Measurements from ENCODE around the gene OARD1. TPM values are rescaled to one million over a fixed set of nuclear protein-coding genes. Genes with fewer than 3 reads are reported as not detected.
"Not testable (repeated sequence)": the region's sequence is repeated elsewhere in the genome, so short reads cannot be mapped to it uniquely, and the experiment has no call there.

Gene OARD1, protein sequence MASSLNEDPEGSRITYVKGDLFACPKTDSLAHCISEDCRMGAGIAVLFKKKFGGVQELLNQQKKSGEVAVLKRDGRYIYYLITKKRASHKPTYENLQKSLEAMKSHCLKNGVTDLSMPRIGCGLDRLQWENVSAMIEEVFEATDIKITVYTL
- polyA plus RNA-seq (2013, experiment 1 of 2) = 55.2 TPM
- polyA plus RNA-seq (2013, experiment 2 of 2) = 58.3 TPM

GRCh38 chr6:41071923-41072835 is at the start of gene OARD1:
Gene OARD1 (minus strand): TSS chr6:41072356. CDS start chr6:41071634, 722 bp downstream.
- Histone ChIP-seq H3K27me3 (ENCODE audit: control insufficient read depth in 3 of 3, insufficient read depth in 3 of 3, low read depth in 1 of 3, low read length in 3 of 3) (no peaks in the 10 kb centered on the region), H2BK12ac (ENCODE audit: low read length) (peak within 1 kb of the TSS; percentile 49), H3K9me3 (replicated peaks in 1 of 2; ENCODE audit: control insufficient read depth in 2 of 2, insufficient read depth in 1 of 2, low read depth in 1 of 2, low read length in 2 of 2) (no peaks in the 10 kb centered on the region), H2AFZ (ENCODE audit: low read length) (peak within 1 kb of the TSS; percentile 89), H4K91ac (ENCODE audit: low read depth, low read length, poor library complexity) (no peak within 1 kb of the TSS), H3K14ac (ENCODE audit: low read length) (peak within 1 kb of the TSS; percentile 79), H3K79me1 (ENCODE audit: low read depth, low read length) (peaks cover 3% of the 10 kb centered on the region), H3K9ac (ENCODE audit: low read depth, low read length, poor library complexity) (peak within 1 kb of the TSS; percentile 94), H3K36me3 (replicated peaks in 1 of 2; ENCODE audit: control insufficient read depth in 2 of 2, insufficient read depth in 2 of 2, low read length in 2 of 2) (peaks cover 2 to 36% of the 10 kb centered on the region in 2 donors), H2BK120ac (ENCODE audit: low read depth, low read length) (no peak within 1 kb of the TSS), H3K18ac (ENCODE audit: low read length) (peak within 1 kb of the TSS; percentile 98), H3K4ac (ENCODE audit: low read length) (peak within 1 kb of the TSS; percentile 58), H2BK15ac (ENCODE audit: low read length) (no peak within 1 kb of the TSS), H3K4me2 (ENCODE audit: insufficient read depth, low read length, poor library complexity, severe bottlenecking) (peak within 1 kb of the TSS; percentile 95), H3K27ac (replicated peaks; ENCODE audit: low read length) (peak within 1 kb of the TSS; percentile 99), H2AK5ac (ENCODE audit: low read depth, low read length) (peak within 1 kb of the TSS; percentile 97), H4K8ac (ENCODE audit: low read depth, low read length) (peak within 1 kb of the TSS; percentile 19), H3K4me1 (ENCODE audit: control insufficient read depth in 2 of 2, insufficient read depth in 1 of 2, low read depth in 1 of 2, low read length in 2 of 2) (peaks cover 6 to 9% of the 10 kb centered on the region in 2 donors), H3K4me3 (ENCODE audit: low read length in 2 of 2) (peak within 1 kb of the TSS; percentile 83 to 91), H3K23ac (ENCODE audit: low read depth, low read length, poor library complexity) (peak within 1 kb of the TSS; percentile 87), H2BK5ac (ENCODE audit: low read length) (peak within 1 kb of the TSS; percentile 99)
- peak; percentile 100 for DNase-seq (ENCODE audit: low spot score)
- no CpG with 5 or more reads among the region's 63 CpGs for WGBS, 2 donors (ENCODE audit: extremely low coverage in 2 of 2, insufficient read length in 2 of 2, insufficient replicate concordance in 1 of 2)

DNA sequence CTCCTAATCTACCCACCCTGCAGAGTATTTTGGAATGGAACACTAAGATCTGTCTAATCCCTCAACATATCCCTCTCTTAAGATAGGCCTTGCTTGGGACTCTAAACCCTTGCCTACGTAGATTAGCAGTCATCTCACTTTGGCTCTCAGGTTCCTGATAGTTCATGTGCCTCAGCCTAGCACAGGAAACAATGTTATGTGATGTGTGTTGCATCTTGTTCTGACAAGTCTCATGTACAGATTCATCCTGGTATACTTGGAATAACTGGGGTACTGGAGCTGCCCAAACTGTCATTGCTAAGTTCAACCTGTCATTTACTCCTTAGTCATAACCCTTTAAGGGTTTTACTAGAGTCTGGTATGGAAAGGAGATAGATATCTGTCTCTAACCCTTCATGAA is 47.9 kb upstream of the OARD1 start:
- Histone ChIP-seq H3K79me1 (ENCODE audit: low read depth, low read length) (no peaks in the 10 kb centered on the region), H3K4me1 (ENCODE audit: control insufficient read depth in 2 of 2, insufficient read depth in 1 of 2, low read depth in 1 of 2, low read length in 2 of 2) (no peaks in the 10 kb centered on the region), H3K23ac (ENCODE audit: low read depth, low read length, poor library complexity) (no peak overlapping the region), H3K18ac (ENCODE audit: low read length) (no peak overlapping the region), H3K9me3 (replicated peaks in 1 of 2; ENCODE audit: control insufficient read depth in 2 of 2, insufficient read depth in 1 of 2, low read depth in 1 of 2, low read length in 2 of 2) (no peaks in the 10 kb centered on the region), H3K4me2 (ENCODE audit: insufficient read depth, low read length, poor library complexity, severe bottlenecking) (no peak overlapping the region), H3K36me3 (replicated peaks in 1 of 2; ENCODE audit: control insufficient read depth in 2 of 2, insufficient read depth in 2 of 2, low read length in 2 of 2) (no peaks in the 10 kb centered on the region), H3K27me3 (ENCODE audit: control insufficient read depth in 3 of 3, insufficient read depth in 3 of 3, low read depth in 1 of 3, low read length in 3 of 3) (no peaks in the 10 kb centered on the region), H2BK120ac (ENCODE audit: low read depth, low read length) (no peak overlapping the region), H4K8ac (ENCODE audit: low read depth, low read length) (no peak overlapping the region), H2BK12ac (ENCODE audit: low read length) (no peak overlapping the region), H2BK5ac (ENCODE audit: low read length) (no peak overlapping the region), H3K4ac (ENCODE audit: low read length) (no peak overlapping the region), H2AFZ (ENCODE audit: low read length) (no peak overlapping the region), H3K4me3 (ENCODE audit: low read length in 2 of 2) (no peak overlapping the region), H3K14ac (ENCODE audit: low read length) (no peak overlapping the region), H3K27ac (replicated peaks; ENCODE audit: low read length) (no peak overlapping the region), H2BK15ac (ENCODE audit: low read length) (no peak overlapping the region), H3K9ac (ENCODE audit: low read depth, low read length, poor library complexity) (no peak overlapping the region), H2AK5ac (ENCODE audit: low read depth, low read length) (no peak overlapping the region), H4K91ac (ENCODE audit: low read depth, low read length, poor library complexity) (no peak overlapping the region)
- no peak for DNase-seq (ENCODE audit: low spot score)
- WGBS, 2 donors (ENCODE audit: extremely low coverage in 2 of 2, insufficient read length in 2 of 2, insufficient replicate concordance in 1 of 2) = no CpG with 5 or more reads among the region's 1 CpG

DNA sequence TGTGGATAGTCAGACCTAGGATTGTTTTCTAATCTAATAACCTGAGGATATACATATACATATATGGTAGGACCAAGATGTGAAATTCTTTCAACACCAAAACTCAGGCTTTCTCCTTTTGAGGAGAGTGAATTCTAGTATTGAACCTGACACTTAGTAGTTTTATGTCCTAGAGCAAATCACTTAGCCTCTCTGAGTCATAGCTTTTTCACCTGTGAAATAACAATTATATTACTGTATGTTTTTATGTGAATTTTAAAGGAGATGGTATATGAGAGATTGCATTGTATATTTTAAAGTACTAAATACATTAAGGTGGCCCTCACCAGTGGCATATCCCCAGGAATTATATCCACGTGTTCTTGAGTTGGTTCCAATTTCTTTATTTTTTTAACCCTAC is 47.4 kb upstream of the OARD1 start:
- Histone ChIP-seq H3K4me3 (ENCODE audit: low read length in 2 of 2) (no peak overlapping the region), H3K79me1 (ENCODE audit: low read depth, low read length) (no peaks in the 10 kb centered on the region), H2BK120ac (ENCODE audit: low read depth, low read length) (no peak overlapping the region), H2AK5ac (ENCODE audit: low read depth, low read length) (no peak overlapping the region), H4K8ac (ENCODE audit: low read depth, low read length) (no peak overlapping the region), H2AFZ (ENCODE audit: low read length) (no peak overlapping the region), H3K27ac (replicated peaks; ENCODE audit: low read length) (no peak overlapping the region), H3K4me1 (ENCODE audit: control insufficient read depth in 2 of 2, insufficient read depth in 1 of 2, low read depth in 1 of 2, low read length in 2 of 2) (no peaks in the 10 kb centered on the region), H2BK15ac (ENCODE audit: low read length) (no peak overlapping the region), H3K18ac (ENCODE audit: low read length) (no peak overlapping the region), H3K9me3 (replicated peaks in 1 of 2; ENCODE audit: control insufficient read depth in 2 of 2, insufficient read depth in 1 of 2, low read depth in 1 of 2, low read length in 2 of 2) (no peaks in the 10 kb centered on the region), H3K14ac (ENCODE audit: low read length) (no peak overlapping the region), H3K4ac (ENCODE audit: low read length) (no peak overlapping the region), H2BK5ac (ENCODE audit: low read length) (no peak overlapping the region), H3K36me3 (replicated peaks in 1 of 2; ENCODE audit: control insufficient read depth in 2 of 2, insufficient read depth in 2 of 2, low read length in 2 of 2) (no peaks in the 10 kb centered on the region), H2BK12ac (ENCODE audit: low read length) (no peak overlapping the region), H3K9ac (ENCODE audit: low read depth, low read length, poor library complexity) (no peak overlapping the region), H3K4me2 (ENCODE audit: insufficient read depth, low read length, poor library complexity, severe bottlenecking) (no peak overlapping the region), H4K91ac (ENCODE audit: low read depth, low read length, poor library complexity) (no peak overlapping the region), H3K23ac (ENCODE audit: low read depth, low read length, poor library complexity) (no peak overlapping the region), H3K27me3 (ENCODE audit: control insufficient read depth in 3 of 3, insufficient read depth in 3 of 3, low read depth in 1 of 3, low read length in 3 of 3) (no peaks in the 10 kb centered on the region)
- WGBS, 2 donors (ENCODE audit: extremely low coverage in 2 of 2, insufficient read length in 2 of 2, insufficient replicate concordance in 1 of 2) = no CpG with 5 or more reads among the region's 1 CpG
- DNase-seq (ENCODE audit: low spot score) = no peak

DNA sequence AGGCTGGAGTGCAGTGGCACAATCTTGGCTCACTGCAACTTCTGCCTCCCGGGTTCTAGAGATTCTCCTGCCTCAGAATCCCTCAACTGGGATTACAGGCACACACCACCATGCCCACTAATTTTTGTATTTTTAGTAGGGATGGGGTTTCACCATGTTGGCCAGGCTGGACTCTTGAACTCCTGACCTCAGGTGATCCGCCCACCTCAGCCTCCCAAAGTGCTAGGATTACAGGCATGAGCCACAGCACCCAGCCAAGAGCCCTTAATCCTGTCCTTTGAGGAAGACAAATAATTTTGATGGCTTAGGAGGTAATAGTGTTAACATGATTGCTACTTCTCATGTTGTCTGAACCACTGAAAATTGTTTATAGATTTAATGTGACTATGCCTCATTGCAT is 42.9 kb upstream of the OARD1 start:
- not testable (repeated sequence) for H3K36me3 ChIP-seq (replicated peaks in 1 of 2; ENCODE audit: control insufficient read depth in 2 of 2, insufficient read depth in 2 of 2, low read length in 2 of 2); H3K79me1 ChIP-seq (ENCODE audit: low read depth, low read length); H3K27ac ChIP-seq (replicated peaks; ENCODE audit: low read length); H3K14ac ChIP-seq (ENCODE audit: low read length); H2BK120ac ChIP-seq (ENCODE audit: low read depth, low read length); H4K91ac ChIP-seq (ENCODE audit: low read depth, low read length, poor library complexity); H2AFZ ChIP-seq (ENCODE audit: low read length); H3K4me2 ChIP-seq (ENCODE audit: insufficient read depth, low read length, poor library complexity, severe bottlenecking); H3K4me1 ChIP-seq (ENCODE audit: control insufficient read depth in 2 of 2, insufficient read depth in 1 of 2, low read depth in 1 of 2, low read length in 2 of 2); H3K27me3 ChIP-seq (ENCODE audit: control insufficient read depth in 3 of 3, insufficient read depth in 3 of 3, low read depth in 1 of 3, low read length in 3 of 3); H3K4me3 ChIP-seq (ENCODE audit: low read length in 2 of 2); H3K23ac ChIP-seq (ENCODE audit: low read depth, low read length, poor library complexity); H3K4ac ChIP-seq (ENCODE audit: low read length); H4K8ac ChIP-seq (ENCODE audit: low read depth, low read length); H2BK12ac ChIP-seq (ENCODE audit: low read length); H3K18ac ChIP-seq (ENCODE audit: low read length); H2AK5ac ChIP-seq (ENCODE audit: low read depth, low read length); H3K9me3 ChIP-seq (replicated peaks in 1 of 2; ENCODE audit: control insufficient read depth in 2 of 2, insufficient read depth in 1 of 2, low read depth in 1 of 2, low read length in 2 of 2); H3K9ac ChIP-seq (ENCODE audit: low read depth, low read length, poor library complexity); H2BK5ac ChIP-seq (ENCODE audit: low read length); DNase-seq (ENCODE audit: low spot score); H2BK15ac ChIP-seq (ENCODE audit: low read length)
- no CpG with 5 or more reads among the region's 2 CpGs for WGBS, 2 donors (ENCODE audit: extremely low coverage in 2 of 2, insufficient read length in 2 of 2, insufficient replicate concordance in 1 of 2)
